Measurements from ENCODE around the gene LLGL2.

Gene LLGL2

DNA sequence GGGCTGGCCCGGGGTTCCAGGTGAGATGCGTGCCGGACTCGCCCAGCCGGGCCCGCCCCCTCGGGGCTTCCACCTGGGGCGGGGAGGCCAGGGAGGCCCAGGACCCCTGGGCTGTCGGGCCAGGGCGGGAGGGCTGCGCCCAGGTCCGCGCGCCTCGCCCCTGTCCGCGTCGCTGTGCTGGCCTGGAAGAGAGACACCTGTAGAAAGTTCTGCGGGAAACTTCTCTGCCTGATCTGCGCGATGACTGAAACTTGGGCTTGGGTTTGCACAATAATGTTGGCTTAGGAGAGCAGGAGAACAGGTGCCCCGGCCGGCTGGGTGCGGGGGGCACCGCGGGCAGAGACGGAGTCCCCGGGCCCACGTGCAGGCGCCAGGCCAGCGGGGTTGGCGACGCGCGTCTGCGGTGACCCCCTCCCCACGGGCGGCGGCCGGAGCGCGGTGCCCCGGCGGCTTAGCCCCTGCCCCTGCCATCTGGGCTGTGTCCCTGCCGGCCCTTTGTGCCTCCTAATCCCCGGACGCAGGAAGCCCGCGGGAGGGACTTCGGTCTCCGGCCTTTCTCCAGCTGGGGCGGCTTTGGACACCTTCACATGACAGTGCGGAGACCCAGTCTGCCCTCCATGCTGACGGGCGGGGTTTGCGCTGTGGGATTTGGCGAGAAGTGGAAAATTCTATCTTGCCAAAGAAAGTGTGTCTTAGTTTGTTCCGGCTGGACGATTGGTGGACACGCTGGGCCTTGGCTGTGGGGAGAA is 483 bp downstream of the LLGL2 start:
- DNase-seq, result no peak

GRCh38 chr17:75526555-75527270 is 1.2 kb downstream of the LLGL2 start:
- DNase-seq, result no peak

- DNase-seq, result no peak
These were observed 5.6 kb downstream of the LLGL2 start for GRCh38 chr17:75530837-75531720.

DNA sequence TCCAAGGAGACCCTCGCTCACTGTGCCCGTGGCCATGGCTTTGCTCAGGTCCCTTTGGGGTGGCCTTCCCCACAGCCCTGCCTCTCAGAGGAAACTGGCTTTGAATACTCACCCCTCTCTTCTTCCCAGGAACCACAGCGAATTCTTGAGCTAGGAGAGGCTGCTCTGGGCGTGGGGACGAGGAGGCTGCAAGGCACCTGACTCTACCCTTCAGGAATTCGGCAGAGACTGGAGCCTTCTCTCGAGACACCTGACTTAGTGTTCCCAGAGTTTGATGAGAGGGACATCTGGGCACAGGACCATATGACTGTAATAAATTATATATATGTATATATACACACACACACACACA is 6.2 kb downstream of the LLGL2 start:
- no peak for DNase-seq

DNA sequence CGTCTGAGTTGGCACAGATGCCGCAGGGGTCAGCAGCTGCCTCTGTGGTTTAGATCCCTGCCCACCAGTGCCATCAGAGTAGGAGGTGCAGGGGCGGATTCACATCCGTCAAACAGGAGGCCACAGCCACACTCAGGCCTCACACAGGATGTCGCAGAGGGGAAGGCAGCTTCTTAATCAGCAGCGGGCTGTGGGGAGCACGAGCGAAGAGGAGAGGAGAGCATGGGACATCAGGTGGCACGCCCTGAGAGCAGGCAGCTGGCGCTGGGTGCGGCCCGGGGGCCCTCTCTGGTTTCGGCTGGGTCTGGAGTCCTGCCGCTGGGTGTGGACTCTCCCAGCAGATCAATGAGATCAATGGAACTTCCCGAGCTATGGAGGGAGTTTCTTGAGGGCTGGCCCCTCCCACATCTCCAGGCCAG is 9.6 kb downstream of the LLGL2 start:
- DNase-seq, result no peak

GRCh38 chr17:75535871-75536270 is 10.4 kb downstream of the LLGL2 start:
- no peak for DNase-seq

DNA sequence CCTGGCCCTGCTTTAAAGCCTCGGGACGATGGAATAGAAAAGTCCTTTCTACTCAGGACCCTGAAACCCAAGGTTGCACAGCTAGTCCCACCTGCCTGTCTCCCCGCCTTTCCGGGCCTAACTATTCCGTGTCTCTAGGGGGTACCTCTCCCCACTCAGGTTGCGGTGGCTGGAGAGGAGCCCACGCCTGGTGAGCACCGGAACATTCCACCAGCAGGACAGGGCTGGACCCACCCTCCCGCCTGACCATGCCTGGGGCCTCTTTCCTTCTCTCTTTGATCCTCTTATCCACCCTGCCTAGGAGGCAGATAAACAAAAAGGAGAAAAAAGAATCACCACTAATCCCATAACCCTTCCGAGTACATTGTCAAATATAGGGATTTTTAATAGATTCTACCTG is 10.9 kb downstream of the LLGL2 start:
- DNase-seq, result no peak

GRCh38 chr17:75539967-75540729 is 14.7 kb downstream of the LLGL2 start:
- no peak for DNase-seq

DNA sequence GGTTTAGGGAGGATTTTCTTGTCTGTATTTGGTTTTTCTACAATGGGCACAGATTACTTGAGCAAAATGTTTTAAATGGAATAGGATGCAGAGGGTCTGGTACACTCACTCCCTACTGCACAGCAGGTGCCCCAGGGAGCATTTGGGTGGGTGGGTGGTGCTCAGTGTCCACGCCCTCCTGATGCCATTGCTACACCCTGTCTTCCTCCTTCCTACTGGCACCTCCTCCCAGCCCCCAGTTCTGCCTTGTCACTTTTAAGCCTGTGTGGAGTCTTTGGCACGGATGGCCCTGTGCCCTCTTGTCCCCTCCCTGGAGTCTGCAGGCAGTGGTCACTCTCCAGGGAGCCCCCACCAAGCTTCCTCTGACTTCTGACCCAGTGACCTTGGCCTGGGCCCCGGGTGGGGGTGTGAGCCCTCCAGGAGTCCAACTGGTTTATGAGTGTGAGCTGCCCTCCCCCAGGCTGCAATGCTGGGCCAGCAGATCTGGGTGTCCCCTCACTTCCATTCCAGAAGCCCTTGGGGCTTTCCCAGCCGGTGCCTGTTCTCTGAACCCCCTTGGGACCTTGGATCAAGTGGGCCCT is 15.5 kb downstream of the LLGL2 start:
- DNase-seq, result no peak

GRCh38 chr17:75542229-75542628 is 16.7 kb downstream of the LLGL2 start:
- DNase-seq, result no peak

- no peak for DNase-seq
These were observed 17.3 kb downstream of the LLGL2 start for GRCh38 chr17:75542728-75543336.

GRCh38 chr17:75544250-75544649 is 18.8 kb downstream of the LLGL2 start:
- DNase-seq, result no peak

DNA sequence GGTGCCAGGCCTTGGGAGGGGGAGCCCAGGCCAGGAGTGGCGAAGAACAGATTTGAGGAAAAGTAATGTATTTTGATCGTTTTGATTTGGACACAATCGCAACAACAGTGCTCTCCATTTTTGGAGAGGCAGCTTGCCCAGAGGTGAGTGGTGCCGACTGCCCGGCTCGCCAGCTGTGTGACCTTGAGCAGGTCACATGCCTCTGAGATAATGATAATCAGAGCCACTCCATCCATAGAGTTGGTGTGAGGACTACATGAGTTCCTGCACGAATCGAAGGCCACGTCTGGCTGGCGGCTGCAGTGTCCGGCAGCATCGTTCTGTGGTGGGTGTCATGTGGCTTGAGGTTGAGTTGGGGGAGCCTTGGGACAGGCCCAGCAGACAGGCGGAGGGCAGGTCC is 20.7 kb downstream of the LLGL2 start:
- no peak for DNase-seq

GRCh38 chr17:75547091-75547490 is 21.6 kb downstream of the LLGL2 start:
- DNase-seq, result no peak

DNA sequence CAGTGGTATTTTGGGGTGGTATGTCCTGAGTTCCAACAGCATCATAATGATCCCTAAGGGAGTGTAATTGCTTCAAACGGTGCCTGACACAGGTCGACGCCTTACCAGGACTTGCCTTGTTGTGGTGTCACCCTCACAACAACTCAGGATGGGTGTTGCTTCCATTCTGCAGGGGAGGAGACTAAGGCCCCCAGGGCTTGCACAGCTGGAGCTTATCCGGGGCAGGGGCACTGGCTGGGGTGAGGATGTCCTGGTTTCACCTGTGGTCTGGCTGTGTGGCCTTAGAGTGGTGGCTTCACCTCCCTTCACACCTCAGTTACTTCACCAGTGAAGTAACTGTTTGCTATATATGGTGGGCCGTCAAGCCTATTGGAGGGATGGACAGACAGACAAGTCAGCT is 23.3 kb downstream of the LLGL2 start:
- no peak for DNase-seq

DNA sequence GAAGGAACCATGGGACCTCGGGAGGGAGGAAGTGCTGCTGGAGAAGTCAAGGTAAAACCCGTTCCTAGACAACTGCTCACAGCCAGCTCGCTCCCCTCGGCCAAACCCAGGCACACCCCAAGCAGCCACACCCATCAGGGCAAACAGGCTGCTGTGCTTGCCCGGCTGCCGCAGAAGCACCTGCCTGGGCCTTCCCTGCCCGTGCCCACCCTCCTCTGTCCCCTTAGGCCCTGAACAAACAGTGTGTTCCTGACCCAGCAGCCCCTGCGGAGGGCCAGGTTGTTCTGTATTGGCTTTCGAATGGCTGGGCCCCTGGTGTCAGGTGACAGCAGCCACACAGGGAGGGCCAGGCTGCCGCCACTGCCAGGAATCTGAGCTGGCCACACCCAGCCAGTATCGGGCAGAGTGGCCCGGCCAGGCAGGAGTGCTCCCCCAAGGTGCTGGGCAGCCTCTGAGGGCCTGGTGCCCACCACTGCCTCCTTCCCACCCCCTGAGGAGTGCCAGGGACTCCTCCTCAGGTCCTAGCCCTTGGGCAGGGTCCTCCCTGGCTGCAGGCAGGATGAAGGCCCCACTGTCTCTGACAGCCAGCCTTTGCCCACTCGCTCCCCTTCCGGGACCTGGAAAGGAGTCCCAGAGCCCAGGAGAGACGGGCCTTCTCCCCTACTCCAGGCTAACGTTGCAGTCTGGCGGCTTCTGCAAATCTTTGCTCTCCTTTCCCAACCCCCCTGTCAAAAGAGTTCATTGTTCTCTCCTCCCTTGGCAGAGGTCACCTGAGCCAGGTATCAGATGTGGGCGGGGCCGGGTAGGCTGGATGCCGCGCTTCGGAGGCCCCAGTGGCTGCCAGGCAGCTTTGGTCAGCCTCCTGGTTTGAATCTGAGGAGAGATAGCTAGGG is 24.0 kb downstream of the LLGL2 start:
- no peak for DNase-seq

DNA sequence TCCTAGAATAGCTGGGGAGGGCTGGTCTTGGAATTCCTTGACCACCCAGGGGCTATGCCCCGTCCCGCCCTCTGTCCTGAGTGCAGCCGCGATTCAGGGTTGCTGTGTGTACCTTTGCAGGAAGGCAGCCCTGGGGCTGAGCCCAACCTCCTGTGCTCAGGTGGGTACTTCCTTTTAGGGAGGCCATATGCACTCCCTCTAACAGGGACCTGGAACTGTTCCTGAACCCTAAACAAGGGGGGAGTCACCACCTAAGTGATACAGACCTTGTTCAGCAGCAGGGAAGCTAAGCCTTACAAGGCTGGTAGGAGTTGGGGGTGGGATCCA is 24.6 kb downstream of the LLGL2 start:
- DNase-seq, result no peak

- DNase-seq, result no peak
These were observed 25.8 kb downstream of the LLGL2 start for GRCh38 chr17:75551266-75551665.

DNA sequence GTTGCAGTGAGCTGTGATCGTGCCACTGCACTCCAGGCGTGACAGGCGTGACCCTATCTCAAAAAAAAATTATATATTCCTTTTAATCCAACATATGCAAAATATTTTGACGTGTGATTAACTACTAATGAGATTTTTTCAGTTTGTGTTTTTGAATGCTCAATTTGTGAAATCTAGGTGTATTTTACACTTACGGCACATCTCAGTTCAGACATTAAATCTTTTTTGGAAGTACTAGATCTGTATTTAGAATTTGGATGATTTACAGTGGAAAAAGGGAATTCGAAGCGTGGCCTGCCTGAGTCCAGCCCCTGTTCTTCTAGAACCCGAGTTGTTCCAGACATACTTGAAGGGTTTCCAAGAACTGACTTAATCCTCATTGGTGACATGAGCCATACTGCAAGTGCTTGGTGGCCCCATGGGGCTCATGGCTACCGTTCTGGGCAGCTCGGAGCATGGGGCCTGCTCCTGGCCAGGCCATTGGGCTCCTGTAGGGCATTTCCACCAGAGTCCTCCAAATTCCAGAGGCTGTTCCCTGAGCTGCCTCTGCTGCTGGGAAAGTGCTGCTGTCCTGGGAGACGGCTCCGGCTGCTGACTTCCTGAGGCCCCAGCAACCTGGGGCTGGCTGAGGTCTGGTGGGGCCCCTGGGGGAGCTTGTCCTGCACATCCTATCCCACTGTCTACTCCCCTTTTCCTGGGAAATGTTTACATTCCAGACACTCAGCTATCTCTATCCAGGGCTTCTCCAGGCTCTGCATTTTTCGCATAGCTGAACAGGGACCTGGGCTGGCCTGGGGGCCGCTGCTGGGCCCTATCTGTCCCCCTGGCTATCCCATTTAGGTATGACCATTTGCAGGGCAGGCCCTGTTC is 27.2 kb downstream of the LLGL2 start:
- DNase-seq, result peak; percentile 62

Measured in fibroblast of skin of scalp (primary cell).